MG63 (cell line): ENCODE measurements around the gene YES1. TPM values are rescaled to one million over a fixed set of nuclear protein-coding genes. Genes with fewer than 3 reads are reported as not detected.
"Not testable (repeated sequence)": the region's sequence is repeated elsewhere in the genome, so short reads cannot be mapped to it uniquely, and the experiment has no call there.

Experiments used
- DNase-seq: peaks from one replicate; pipeline ENCODE4 v3.0.0-alpha.2; 2020
- H3K27me3 ChIP-seq: fragments of 250-450 bp; sonication (Bioruptor Pico); 2 replicates; pipeline ENCODE4 v1.5.1; 2020; ENCODE audit warnings: mild to moderate bottlenecking, moderate library complexity
- H3K36me3 ChIP-seq: fragments of 250-450 bp; sonication (Bioruptor Pico); 2 replicates; pipeline ENCODE4 v1.5.1; 2020; ENCODE audit warnings: mild to moderate bottlenecking, moderate library complexity
- H3K4me3 ChIP-seq: fragments of 250-450 bp; sonication (Bioruptor Pico); 2 replicates; pipeline ENCODE4 v1.5.1; 2020; ENCODE audit warnings: mild to moderate bottlenecking, moderate library complexity
- H3K9me3 ChIP-seq: fragments of 250-450 bp; sonication (Bioruptor Pico); 2 replicates; pipeline ENCODE4 v1.5.1; 2020; ENCODE audit warnings: mild to moderate bottlenecking, moderate library complexity
- total RNA-seq: library from RNA; depleted of rRNA; stranded (reverse); fragments of >200 nt; shearing (Covaris generic); gene quantifications from 2 replicates; pipeline ENCODE4 v1.2.3, GENCODE V29; 2014; ENCODE audit warnings: low replicate concordance

YES1 gene
- total RNA-seq, 1 experiment from 2014 or later = 68.5 TPM

DNA sequence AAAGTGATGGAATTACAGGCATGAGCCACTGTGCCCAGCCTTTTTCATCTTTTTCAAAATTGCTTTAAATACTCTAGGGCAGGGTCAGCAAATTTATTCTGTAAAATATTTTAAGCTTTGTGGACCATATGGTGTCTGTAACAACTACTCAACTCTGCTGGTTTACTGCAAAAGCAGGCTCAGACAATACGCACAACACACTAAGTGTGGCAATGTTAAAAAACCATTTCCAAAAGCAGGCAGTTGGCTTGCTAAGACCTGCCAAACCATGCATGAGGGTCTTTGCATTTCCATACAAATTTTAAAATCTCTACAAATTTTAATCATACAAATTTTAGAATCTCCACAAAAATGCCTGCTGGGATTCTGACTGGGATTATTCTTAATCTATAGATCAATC, 44.1 kb downstream of the YES1 start:
- H3K27me3 ChIP-seq = no peaks in the 10 kb centered on the region
- H3K4me3 ChIP-seq = no peak overlapping the region
- H3K9me3 ChIP-seq = no peaks in the 10 kb centered on the region
- no peaks in the 10 kb centered on the region for H3K36me3 ChIP-seq
- DNase-seq = no peak

GRCh38 chr18:767084-767882, 44.8 kb downstream of the YES1 start:
- no peaks in the 10 kb centered on the region for H3K36me3 ChIP-seq
- H3K9me3 ChIP-seq = no peaks in the 10 kb centered on the region
- no peak overlapping the region for H3K4me3 ChIP-seq
- no peaks in the 10 kb centered on the region for H3K27me3 ChIP-seq
- DNase-seq = no peak

DNA sequence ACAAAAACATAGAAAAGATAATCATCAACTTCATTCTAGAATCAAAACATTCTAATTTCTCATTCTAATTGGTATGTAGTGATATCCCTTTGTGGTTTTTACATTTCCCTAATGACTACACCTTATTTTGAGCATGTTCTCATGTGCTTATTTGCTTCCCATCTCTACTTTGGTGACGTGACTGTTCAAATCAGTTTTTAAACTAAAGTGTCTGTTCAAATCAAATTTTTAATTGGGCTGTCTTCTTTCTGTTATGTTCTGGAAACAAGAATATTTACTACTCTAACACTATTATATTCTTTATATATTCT, 45.5 kb downstream of the YES1 start:
- DNase-seq = no peak
- no peaks in the 10 kb centered on the region for H3K36me3 ChIP-seq
- no peaks in the 10 kb centered on the region for H3K9me3 ChIP-seq
- no peaks in the 10 kb centered on the region for H3K27me3 ChIP-seq
- no peak overlapping the region for H3K4me3 ChIP-seq

DNA sequence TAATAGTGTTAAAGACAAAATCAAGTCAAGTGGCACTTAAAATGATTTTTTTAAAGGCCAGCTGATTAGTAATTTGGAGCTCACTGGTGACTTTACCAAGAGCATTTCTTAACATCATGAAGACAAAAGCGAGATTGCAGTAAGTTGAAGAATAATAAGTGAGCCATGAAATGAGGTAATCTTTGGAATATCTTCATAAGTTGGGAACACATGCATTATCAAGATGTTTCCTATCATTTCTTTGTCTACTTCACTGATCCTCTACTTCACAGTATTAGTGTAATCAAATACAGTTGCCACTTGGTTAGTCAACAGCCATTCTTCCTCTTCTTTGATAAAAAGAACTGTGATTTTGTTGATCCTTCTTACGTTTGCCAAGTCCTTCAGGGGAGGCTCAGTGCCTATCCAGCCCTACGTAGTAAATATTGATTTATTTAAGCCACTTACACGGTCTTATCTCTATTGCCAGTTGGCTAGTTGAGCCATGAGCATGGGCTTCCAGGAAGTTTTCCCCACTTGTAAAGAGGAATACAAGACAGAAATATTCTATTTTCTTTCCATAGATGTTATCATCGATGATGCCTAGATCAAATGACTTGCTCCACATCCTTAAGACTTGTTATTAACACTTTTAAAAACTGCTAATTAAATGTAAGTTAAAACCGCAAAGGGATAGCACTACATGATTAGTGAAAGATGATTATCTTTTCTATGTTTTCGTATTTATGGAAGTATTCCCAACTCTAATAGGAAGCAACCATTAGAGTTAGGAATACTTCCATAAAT, 46.1 kb downstream of the YES1 start:
- Histone ChIP-seq H3K36me3 (no peaks in the 10 kb centered on the region), H3K9me3 (no peaks in the 10 kb centered on the region)
- no peak for DNase-seq

DNA sequence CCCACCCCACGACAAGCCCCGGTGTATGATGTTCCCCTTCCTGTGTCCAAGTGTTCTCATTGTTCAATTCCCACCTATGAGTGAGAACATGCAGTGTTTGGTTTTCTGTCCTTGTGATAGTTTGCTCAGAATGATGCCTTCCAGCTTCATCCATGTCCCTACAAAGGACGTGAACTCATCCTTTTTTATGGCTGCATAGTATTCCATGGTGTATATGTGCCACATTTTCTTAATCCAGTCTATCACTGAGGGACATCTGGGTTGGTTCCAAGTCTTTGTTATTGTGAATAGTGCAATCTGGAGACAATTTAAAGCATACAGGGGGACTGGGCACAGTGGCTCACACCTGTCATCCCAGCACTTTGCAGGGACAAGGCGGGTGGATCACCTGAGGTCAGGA, 52.2 kb downstream of the YES1 start:
- DNase-seq = not testable (repeated sequence)

More for the DNA sequence above, 46.1 kb downstream of the YES1 start:
- H3K27me3 ChIP-seq = no peaks in the 10 kb centered on the region
- H3K4me3 ChIP-seq = no peak overlapping the region

GRCh38 chr18:755506-755905, 56.5 kb downstream of the YES1 start:
- H3K9me3 ChIP-seq = no peaks in the 10 kb centered on the region
- H3K27me3 ChIP-seq = no peaks in the 10 kb centered on the region
- no peak overlapping the region for H3K4me3 ChIP-seq
- peaks cover 8% of the 10 kb centered on the region; the same call in 1 of the 2 replicates for H3K36me3 ChIP-seq
- no peak for DNase-seq

More for the DNA sequence above, 52.2 kb downstream of the YES1 start:
- H3K36me3 ChIP-seq, H3K9me3 ChIP-seq, H3K4me3 ChIP-seq, H3K27me3 ChIP-seq: not testable (repeated sequence)

DNA sequence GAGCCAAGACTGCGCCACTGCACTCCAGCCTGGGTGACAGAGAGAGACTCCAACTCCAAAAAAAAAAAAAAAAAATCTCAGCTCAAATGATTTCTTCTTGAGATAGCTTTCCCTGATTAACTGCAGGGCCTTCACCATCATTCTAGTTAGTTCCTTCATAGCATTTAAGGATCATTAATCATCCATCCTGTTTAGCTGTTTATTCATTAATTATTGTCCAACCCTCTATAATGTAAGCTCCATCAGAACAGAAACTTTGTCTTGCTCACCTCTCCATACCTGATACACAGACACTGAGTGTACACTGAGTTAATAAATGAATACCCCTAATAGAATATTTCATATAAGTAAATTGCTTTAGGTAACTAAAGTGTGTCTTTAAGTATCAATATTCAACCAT, 57.4 kb downstream of the YES1 start:
- DNase-seq = no peak
- no peak overlapping the region for H3K4me3 ChIP-seq
- no peaks in the 10 kb centered on the region for H3K9me3 ChIP-seq
- no peaks in the 10 kb centered on the region for H3K27me3 ChIP-seq
- H3K36me3 ChIP-seq = peaks cover 8% of the 10 kb centered on the region; the same call in 1 of the 2 replicates

DNA sequence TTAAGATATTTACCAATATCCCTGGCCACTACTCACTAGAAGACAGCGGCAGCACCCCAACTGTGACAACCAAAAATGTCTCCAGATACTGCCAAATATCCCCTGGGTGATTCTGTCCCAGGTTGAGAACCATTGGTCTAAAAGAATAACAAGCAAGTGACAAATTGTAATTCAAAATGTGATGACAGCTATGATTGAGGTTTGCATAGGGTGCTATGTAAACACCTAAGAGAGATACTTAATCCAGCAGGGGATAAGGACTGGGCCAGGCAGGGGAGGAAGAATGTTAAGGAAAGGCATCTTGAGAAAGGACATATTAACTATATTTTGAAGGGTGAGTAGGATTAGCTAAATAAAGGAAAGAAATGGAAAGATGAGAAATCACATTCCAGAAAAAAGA, 61.6 kb downstream of the YES1 start:
- H3K9me3 ChIP-seq = no peaks in the 10 kb centered on the region

GRCh38 chr18:744832-745597, 67.0 kb downstream of the YES1 start:
- Histone ChIP-seq H3K27me3 (no peaks in the 10 kb centered on the region), H3K9me3 (no peaks in the 10 kb centered on the region), H3K36me3 (peaks cover 27% of the 10 kb centered on the region), H3K4me3 (no peak overlapping the region)
- DNase-seq = no peak

More for the DNA sequence above, 61.6 kb downstream of the YES1 start:
- no peak overlapping the region for H3K4me3 ChIP-seq
- H3K36me3 ChIP-seq = peaks cover 19% of the 10 kb centered on the region
- H3K27me3 ChIP-seq = no peaks in the 10 kb centered on the region
- DNase-seq = no peak

GRCh38 chr18:741931-742512, 70.0 kb downstream of the YES1 start:
- no peaks in the 10 kb centered on the region for H3K27me3 ChIP-seq
- peaks cover 35% of the 10 kb centered on the region for H3K36me3 ChIP-seq
- no peaks in the 10 kb centered on the region for H3K9me3 ChIP-seq
- no peak for DNase-seq
- no peak overlapping the region for H3K4me3 ChIP-seq

DNA sequence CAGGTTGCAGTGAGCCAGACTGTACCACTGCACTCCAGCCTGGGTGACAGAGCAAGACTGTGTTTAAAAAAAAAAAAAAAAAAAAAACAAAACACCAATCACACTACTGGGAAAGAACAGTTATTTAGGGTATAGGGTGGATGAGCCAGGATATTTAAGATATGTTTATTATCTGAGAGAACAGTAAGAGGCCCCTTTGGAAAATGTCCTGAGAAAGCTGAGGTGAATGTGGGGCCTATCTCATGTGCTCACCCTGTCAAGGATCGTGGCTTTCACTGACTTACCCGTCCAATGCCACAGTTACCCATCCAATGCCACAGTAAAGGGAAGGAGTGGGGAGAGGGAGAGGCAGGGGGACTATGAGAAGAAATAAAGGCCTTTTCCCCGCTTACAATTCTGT, 79.7 kb downstream of the YES1 start:
- no peaks in the 10 kb centered on the region for H3K27me3 ChIP-seq
- H3K36me3 ChIP-seq = peaks cover 19% of the 10 kb centered on the region
- H3K9me3 ChIP-seq = no peaks in the 10 kb centered on the region
- no peak overlapping the region for H3K4me3 ChIP-seq
- DNase-seq = no peak

DNA sequence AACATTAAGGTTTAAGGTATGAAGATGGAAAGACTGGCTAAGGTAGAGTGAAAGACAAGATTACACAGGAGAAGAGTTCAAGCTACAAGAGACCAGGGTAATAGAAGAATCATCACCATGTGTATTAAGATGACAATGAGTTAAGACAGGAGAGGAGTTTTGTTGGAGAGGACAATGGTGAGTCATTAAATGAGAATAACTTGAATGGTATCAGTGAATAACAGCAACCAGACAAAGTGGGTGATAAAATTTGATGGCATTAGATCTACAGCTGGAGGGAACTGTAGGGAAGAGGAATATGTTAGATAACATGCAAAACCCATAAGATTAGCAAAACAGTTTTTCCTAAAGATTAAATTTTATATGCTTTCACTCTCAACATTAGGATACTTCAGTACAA, 80.9 kb downstream of the YES1 start:
- no peaks in the 10 kb centered on the region for H3K9me3 ChIP-seq
- H3K4me3 ChIP-seq = no peak overlapping the region
- H3K36me3 ChIP-seq = peaks cover 12% of the 10 kb centered on the region
- H3K27me3 ChIP-seq = no peaks in the 10 kb centered on the region
- no peak for DNase-seq

- DNase-seq = no peak
- Histone ChIP-seq H3K27me3 (no peaks in the 10 kb centered on the region), H3K36me3 (peaks cover 12% of the 10 kb centered on the region), H3K9me3 (no peaks in the 10 kb centered on the region), H3K4me3 (no peak overlapping the region)
Measured at GRCh38 chr18:730692-731091, 81.3 kb downstream of the YES1 start.

- not testable (repeated sequence) for H3K4me3 ChIP-seq, DNase-seq, H3K9me3 ChIP-seq, H3K27me3 ChIP-seq
- H3K36me3 ChIP-seq = peaks cover 11% of the 10 kb centered on the region
Measured at GRCh38 chr18:730120-730519, 81.9 kb downstream of the YES1 start.

DNA sequence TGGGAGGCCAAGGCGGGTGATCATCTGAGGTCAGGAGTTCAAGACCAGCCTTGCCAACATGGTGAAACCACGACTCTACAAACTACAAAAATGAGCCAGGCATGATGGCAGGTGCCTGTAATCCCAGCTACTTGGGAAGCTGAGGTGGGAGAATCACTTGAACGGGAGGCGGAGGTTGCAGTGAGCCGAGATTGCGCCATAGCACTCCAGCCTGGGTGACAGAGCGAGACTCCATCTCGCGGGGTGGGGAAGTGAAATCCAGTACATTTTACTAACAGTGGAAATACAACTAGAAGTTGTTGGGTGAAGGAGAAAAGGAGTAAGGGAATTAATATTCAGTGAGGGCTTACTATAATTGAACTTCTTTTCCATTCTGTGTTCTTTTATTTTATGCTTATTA, 86.4 kb downstream of the YES1 start:
- Histone ChIP-seq H3K36me3 (peaks cover 9% of the 10 kb centered on the region), H3K4me3 (no peak overlapping the region), H3K9me3 (no peaks in the 10 kb centered on the region), H3K27me3 (no peaks in the 10 kb centered on the region)
- no peak for DNase-seq

DNA sequence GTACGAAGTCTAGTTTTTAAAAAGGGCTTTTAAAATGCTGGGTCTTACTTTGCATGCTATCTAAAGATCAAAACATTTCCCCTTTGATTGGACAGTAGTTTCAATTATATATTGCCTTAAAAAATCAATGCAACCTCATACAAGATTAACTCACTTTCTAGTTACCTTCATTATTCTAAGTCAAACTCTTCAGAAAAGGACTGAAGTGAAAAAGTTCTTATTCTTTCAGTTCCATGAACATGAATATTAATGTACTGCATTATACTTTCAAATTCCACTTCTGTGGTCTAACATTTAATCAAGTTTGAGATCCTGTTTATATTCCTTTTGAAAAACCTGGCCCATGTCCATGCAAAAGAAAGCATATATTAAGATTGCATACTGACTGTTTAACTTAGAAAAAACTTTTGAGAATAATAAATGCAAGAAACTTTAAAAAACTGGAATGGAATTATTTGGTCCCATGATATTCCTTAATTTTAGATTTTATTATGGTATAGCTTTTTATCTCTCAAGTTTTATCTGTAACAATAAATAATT, 88.4 kb downstream of the YES1 start:
- no peak for DNase-seq
- no peak overlapping the region for H3K4me3 ChIP-seq
- peaks cover 9% of the 10 kb centered on the region for H3K36me3 ChIP-seq
- no peaks in the 10 kb centered on the region for H3K9me3 ChIP-seq
- H3K27me3 ChIP-seq = no peaks in the 10 kb centered on the region

GRCh38 chr18:717003-717402, 95.0 kb downstream of the YES1 start:
- Histone ChIP-seq H3K27me3 (no peaks in the 10 kb centered on the region), H3K4me3 (no peak overlapping the region), H3K9me3 (peaks cover 6% of the 10 kb centered on the region; the same call in 1 of the 2 replicates), H3K36me3 (no peaks in the 10 kb centered on the region; the same call in 1 of the 2 replicates)
- DNase-seq = no peak
